GM18505 (cell line): Measurements from ENCODE around the gene SHB.

Source experiments
- ATAC-seq: cut with Tn5 transposase; IDR thresholded peaks from one replicate; pipeline ENCODE4 v1.9.1; 2021; ENCODE audit not compliant: unreplicated experiment
- POLR2A ChIP-seq: IDR thresholded peaks from 4 replicates; pipeline ENCODE4 v1.6.1; 2011; ENCODE audit warnings: borderline replicate concordance; ENCODE audit not compliant: insufficient read depth, insufficient read length; ENCODE audit errors: extremely low read depth

The SHB gene

DNA sequence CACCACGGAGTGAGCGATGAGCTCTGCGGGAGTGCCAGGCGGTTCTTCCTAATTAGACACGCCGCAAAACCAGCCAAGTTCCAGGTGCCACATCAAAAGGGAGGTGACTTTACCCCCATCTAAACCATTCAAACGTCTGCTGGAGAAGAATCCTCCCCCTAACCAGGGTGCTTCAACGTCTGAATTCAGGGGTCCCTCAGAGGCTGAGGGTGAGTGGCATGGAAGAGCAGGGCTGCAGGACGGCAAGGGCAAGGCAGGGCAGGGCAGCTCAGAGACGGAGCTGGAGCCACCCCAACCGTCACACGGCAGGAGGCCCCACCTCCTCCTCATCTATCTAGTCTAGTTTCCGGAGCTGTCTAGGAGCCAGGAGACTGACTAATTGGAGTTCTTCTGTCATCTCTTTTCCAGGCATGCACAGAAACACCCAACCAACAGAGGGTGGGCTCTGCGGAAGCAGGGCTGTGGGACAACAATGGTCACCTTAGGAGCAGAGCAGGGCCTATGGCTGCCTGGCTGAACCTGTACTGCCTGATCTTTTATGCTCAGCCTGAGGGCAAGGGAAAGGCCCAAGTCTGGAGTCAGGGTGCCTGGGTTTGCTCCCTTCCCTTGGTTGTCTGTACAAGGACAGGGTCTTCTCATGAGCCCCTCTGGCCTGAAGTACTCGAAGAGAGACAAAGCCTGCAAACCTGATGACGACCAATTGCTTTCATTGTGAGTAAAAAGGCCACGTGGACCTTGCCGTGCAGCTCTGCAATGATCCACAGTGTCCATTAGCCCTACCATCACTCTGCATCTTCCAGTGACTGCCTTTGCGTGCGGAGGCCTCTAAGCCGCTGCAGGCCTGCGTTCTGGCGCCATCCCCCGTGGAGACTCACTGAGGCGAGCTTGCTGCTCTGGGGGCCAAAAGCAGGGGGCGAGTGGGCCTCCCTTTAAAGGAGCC, 84.1 kb downstream of the SHB start:
- no peak for ATAC-seq

DNA sequence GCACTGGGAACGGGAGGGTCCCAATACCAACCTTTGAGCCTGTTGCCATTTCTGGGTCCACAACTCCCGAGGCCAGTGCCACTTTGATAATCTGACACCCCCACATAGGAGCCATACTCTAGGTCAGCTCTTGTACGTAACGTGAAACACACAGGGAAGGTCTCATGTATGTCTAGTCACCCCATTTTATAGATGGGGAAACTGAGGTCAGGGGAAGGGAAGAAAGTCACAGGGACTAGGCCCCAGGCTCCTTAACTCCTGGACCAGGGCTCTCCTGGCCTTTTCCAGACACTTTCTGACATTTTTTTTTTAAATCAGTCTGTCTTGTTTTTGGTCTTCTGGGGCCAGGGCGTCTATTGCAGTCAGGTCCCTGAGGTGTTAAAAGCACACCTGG, 84.8 kb downstream of the SHB start:
- TF ChIP-seq POLR2A, result no peak
- ATAC-seq, result no peak

More for the DNA sequence above, 84.1 kb downstream of the SHB start:
- TF ChIP-seq POLR2A, result no peak

DNA sequence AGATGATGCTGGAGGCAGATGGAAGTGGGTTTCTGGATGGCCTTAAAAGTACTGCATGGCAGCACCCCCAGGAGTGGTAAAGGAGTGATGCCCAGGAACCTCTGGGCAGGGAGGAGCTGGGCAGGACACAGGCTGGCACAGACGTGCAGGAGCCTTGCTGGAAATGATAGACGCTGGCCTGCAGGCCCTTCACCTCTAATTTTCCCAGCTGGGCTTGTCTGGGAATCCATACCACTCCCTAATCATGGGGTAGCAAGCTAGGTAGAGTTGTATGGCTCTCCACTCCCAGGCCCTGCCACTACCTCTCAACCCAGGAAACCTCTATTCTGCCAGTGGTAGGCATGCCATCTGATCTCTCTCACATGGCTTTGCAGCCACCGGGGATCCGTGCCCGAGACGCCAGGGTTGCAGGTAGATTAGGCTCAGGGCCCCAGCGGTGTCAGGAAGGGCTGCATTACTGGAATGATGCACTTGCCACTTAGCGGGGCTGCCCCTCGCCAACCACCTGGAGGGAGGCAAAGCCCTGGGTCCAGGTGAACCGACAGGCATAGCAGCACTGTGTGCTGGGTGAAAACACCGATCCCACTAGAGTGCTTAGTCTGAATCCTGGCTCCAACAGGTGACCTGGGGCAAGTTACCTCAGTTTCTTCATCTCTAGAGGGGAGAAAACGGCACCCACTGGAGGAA, 85.5 kb downstream of the SHB start:
- no peak for ATAC-seq
- no peak for TF ChIP-seq POLR2A

DNA sequence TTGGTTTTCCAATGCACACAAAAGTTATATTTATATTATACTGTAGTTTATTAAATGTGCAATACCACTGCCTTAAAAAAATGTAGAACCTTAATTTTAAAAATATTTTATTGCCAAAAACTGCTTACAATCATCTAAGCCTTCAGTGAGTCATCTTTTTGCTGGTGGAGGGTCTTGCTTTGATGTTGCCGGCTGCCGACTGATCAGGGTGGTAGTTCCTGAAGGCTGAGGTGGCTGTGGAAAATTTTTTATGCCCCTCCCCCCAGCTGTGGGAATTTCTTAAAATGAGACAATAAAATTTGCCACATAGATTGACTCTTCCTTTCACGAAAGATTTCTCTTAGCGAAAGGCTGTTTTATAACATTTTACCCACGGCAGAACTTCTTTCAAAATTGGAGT, 89.2 kb downstream of the SHB start:
- TF ChIP-seq POLR2A, result no peak
- ATAC-seq, result no peak

DNA sequence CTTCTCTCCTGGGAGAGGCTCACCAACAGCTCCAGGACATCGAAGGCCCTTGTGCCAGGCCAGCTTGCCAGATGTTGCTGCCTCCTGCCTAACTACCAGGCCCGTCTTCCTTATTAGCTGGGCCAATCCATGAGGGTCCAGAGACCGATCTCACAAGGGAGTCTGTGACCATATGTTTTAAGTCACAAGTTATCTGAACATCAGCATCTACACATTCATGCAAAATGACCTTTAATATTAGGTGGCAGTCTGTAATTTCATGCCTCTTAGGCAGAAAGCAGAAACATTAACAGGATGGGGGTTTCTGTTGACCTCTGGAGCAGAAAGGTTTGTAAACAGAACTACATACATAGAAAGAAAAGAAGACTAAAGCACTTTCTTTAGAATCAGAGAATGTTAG, 90.0 kb downstream of the SHB start:
- ATAC-seq, result no peak
- no peak for TF ChIP-seq POLR2A

DNA sequence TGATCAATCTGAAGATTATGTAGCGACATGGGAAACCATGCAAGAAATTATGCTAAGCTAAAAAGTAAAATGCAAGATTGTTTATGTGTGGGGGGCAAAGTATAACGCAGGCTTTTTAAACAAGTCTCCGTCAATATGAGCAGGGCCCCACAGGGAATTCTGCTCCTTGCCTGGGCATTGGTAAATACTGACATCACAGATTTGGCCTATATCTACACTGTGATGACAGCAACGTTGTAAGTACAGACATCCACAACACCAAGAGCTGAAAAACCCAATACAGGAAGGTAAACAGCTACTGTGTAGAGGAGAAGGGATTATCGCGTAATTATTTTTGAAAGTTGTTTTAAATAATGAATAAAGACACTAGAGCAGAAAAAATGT, 90.6 kb downstream of the SHB start:
- no peak for TF ChIP-seq POLR2A
- no peak for ATAC-seq

DNA sequence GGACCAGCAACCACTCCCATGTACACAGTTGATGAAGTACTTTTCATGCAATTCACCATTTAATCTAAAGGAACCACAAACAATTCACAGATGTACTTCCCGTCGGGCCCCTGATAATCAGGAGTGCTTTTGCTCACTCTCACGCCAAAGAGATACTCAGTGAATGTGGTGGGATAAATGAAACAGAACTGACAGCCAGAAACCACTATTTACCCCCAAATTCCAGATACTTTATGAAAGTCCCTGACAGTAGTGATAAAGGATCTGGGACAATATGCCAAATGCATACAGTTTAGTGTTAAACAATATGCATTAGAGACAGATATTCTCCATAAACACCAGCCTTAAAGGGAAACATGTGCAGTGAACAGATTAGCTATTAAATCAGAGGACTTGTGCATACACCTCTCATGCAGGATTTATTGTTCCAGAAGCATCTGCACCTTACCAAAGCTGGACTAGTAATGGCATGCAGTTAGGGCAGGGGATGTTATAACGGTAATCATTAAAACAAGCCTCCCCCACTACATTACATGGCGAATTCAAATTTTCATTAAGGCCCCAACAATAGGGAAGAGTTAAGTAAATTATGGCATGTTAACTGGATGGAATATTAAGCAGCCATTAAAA, 91.1 kb downstream of the SHB start:
- ATAC-seq, result no peak
- TF ChIP-seq POLR2A, result no peak

DNA sequence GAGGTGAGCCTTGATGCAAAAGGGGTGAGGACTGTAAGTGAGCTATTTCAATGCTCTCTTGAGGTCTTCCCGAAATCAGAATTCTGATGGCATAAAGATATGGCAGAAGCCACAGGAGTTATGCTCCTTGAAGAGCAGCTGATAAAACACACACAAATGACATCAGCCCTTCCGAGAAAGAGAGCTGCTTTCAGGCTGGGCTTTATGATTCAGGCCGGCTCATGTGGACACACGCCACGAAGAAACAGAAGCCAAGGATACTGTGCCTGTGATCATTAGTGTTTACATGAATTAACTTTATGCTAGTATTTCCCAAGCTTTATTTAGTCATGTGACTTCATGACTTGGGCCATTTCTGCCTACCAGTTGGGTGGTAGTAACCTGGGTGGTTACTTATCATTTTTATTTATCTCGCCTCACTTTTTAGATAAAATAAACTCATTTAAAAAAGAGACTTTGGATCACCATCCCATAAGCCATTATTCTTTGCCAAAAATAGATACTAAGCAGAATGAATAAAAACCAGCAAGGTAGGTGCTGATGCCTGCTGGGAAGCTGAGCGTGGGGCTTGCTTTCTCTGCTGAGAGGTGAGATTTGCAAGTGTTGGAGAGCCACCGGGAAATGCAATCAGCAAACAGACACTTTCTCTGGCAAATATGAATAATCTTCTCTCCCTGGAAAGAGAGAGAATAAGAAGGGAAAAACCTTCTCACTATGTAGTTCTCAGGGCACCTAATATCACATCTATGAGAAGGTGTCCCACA, 92.1 kb downstream of the SHB start:
- TF ChIP-seq POLR2A, result no peak
- no peak for ATAC-seq

DNA sequence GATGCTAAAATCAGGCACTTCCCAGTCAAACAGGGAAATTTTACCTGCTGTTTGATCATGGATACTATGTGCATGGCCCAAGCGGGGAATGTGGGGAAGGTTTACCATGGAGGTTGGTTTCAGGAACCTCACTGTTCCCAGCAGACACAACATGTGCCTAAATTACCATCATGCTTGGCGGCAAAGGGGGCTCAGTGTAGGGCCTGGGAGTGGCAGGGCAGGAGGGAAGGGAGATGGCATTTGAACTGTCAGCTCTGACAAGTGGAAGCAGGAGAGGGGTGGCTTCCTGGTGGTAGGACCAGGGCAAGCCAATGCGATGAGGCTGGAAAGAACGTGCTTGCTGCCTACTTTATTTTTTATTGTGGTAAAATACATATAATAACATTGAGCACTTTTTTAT, 93.4 kb downstream of the SHB start:
- TF ChIP-seq POLR2A, result no peak
- ATAC-seq, result no peak

DNA sequence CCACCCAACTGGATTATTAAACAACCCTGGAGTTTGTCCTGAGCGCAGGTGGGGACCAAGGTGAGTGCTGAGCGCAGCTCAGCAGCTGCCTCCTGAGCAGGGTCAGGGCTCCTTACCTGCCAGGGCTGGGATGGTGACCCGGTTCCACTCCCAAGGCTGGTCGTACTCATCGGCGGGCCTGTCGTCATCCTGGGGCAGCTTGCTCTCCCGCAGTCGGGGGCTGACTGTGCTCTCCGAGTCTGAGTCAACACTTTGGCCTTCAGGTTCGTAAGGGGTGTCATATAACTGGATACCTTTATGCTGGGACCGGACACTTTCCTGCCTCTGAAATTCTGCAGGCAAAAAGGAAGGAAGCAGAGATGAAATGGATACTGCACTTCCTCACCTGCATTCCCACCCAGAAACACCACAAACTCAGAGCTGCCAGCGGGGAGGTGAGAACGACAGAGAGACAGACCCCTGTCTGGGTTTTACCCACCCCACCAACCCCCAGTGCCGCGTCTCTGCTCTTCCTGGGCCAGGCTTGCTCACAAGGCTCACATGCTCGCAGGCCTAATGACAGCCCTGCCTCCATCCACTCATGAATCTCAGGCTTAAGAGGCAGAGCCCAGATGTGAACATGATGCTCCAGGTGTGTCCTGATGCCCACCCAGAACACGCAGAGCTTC, 94.4 kb downstream of the SHB start:
- TF ChIP-seq POLR2A, result no peak
- no peak for ATAC-seq

DNA sequence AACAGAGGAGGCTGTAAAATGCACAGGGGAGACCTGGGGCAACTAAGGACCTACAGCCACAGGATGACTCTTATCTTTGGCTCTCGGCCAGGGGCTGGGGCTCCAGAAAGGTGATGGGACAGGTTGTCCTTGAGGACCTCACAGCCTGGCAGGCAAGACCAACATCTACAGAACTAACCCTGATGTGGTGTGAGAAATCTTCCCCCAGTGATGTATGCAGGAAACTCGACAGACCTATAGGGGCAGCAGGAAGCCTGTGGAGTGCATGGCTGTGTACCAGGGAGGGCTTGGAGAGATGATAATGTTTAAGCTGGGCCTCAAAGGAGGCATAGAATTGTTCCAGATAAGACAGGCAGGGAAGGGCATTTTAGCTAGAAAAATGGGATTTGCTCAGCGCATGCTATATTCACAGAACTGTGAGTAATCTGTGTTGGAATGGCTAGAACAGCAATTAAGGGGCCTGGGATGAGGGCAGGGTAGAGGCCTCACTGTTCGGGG, 96.6 kb downstream of the SHB start:
- TF ChIP-seq POLR2A, result no peak
- ATAC-seq, result no peak

DNA sequence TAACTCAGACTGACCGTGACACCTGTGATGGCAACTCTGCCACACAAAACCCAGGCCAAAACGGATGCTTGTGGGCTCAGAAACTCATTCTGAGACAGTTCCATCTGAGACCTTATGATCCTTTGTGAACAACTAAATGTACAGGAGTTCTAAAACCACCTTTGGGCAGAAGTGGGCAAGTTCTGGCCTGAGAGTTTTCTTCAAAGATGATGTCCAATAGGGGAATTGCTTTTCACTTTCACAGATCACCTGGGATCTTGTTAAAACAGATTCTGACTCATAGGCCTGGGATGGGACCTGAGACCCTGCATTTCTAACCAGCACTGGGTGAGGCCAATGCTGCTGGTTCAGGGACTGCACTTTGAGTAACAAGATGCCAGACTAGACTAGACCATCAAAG, 97.3 kb downstream of the SHB start:
- TF ChIP-seq POLR2A, result no peak
- no peak for ATAC-seq
